ENCODE results near the gene PHTF1. TPM values are rescaled to one million over a fixed set of nuclear protein-coding genes. Genes with fewer than 3 reads are reported as not detected.
"Not testable (repeated sequence)": the region's sequence is repeated elsewhere in the genome, so short reads cannot be mapped to it uniquely, and the experiment has no call there.

Gene PHTF1
- total and polyA plus RNA-seq, 2 donors, result 8.3 to 27.2 TPM

- Histone ChIP-seq H3K27ac (ENCODE audit: low read depth) (no peak overlapping the region), H3K4me3 (ENCODE audit: low read depth, low read length) (no peak overlapping the region), H3K36me3 (ENCODE audit: insufficient read depth) (no peaks in the 10 kb centered on the region), H3K4me1 (ENCODE audit: insufficient read depth) (no peaks in the 10 kb centered on the region)
- 96% methylated on average over 2 of the region's 2 CpGs for WGBS
- no peak for DNase-seq (ENCODE audit: extremely low spot score)
These were observed 24.8 kb downstream of the PHTF1 start for GRCh38 chr1:113734357-113735055.

DNA sequence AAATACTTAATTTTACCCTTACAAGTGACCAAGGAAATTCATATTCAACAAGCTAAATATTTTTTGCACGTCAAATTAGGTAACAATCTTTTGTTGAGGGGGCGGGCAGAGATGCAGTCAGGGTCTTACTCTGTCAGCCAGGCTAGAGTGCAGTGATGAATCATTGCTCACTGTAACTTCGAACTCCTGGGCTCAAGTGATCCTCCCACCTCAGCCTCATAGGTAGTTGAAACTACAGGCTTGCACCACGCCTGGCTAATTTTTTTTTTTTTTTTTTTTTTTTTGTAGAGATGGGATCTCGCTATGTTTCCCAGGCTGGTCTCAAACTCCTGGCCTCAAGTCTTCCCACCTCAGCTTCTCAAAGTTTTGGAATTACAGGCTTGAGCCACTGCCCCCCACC, 26.5 kb downstream of the PHTF1 start:
- 91% methylated on average over 5 of the region's 5 CpGs for WGBS
- no peak overlapping the region for H3K27ac ChIP-seq (ENCODE audit: low read depth)

DNA sequence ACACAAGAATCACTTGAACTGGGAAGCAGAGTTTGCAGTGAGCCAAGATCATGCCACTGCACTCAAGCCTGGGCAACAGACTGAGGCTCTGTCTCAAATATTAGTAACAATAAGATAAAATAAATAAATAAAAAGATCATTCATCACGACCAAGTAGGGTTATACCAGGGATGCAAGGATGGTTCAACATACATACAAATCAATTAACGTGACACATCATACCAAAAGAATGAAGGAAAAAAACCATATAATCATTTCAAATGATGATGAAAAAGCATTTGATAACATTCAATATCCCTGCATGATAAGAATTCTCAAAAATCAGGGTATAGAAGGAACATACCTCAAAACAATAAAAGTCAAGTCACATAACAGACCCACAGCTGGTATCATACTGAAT, 38.3 kb downstream of the PHTF1 start:
- no peak overlapping the region for H3K4me3 ChIP-seq (ENCODE audit: low read depth, low read length)
- no peaks in the 10 kb centered on the region for H3K4me1 ChIP-seq (ENCODE audit: insufficient read depth)
- no peak for DNase-seq (ENCODE audit: extremely low spot score)
- H3K27ac ChIP-seq (ENCODE audit: low read depth), result no peak overlapping the region
- peaks cover 2% of the 10 kb centered on the region for H3K36me3 ChIP-seq (ENCODE audit: insufficient read depth)
- whole genome bisulfite sequencing, result 98% methylated on average over 2 of the region's 2 CpGs

More for the DNA sequence above, 26.5 kb downstream of the PHTF1 start:
- H3K4me3 ChIP-seq (ENCODE audit: low read depth, low read length), result no peak overlapping the region
- H3K4me1 ChIP-seq (ENCODE audit: insufficient read depth), result no peaks in the 10 kb centered on the region
- no peaks in the 10 kb centered on the region for H3K36me3 ChIP-seq (ENCODE audit: insufficient read depth)
- DNase-seq (ENCODE audit: extremely low spot score), result no peak

DNA sequence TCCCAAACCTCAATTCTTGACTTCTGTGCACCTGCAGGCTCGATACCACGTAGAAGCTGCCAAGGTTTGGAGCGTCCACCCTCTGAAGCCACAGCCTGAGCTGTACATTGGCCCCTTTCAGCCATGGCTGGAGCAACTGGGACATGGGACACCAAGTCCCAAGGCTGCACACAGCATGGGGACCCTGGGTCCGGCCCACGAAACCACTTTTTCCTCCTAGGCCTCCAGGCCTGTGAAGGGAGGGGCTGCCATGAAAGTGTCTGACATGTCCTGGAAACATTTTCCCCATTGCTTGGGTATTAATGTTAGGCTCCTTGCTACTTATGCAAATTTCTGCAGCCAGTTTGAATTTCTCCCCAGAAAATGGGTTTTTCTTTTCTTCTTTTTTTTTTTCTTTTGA, 40.7 kb downstream of the PHTF1 start:
- WGBS, result 98% methylated on average over 5 of the region's 5 CpGs
- H3K36me3 ChIP-seq (ENCODE audit: insufficient read depth); H3K4me1 ChIP-seq (ENCODE audit: insufficient read depth); DNase-seq (ENCODE audit: extremely low spot score); H3K4me3 ChIP-seq (ENCODE audit: low read depth, low read length); H3K27ac ChIP-seq (ENCODE audit: low read depth): not testable (repeated sequence)

GRCh38 chr1:113717506-113717905, 41.8 kb downstream of the PHTF1 start:
- not testable (repeated sequence) for DNase-seq (ENCODE audit: extremely low spot score); H3K4me3 ChIP-seq (ENCODE audit: low read depth, low read length); H3K27ac ChIP-seq (ENCODE audit: low read depth); H3K4me1 ChIP-seq (ENCODE audit: insufficient read depth); H3K36me3 ChIP-seq (ENCODE audit: insufficient read depth)
- WGBS, result 96% methylated on average over 6 of the region's 6 CpGs

DNA sequence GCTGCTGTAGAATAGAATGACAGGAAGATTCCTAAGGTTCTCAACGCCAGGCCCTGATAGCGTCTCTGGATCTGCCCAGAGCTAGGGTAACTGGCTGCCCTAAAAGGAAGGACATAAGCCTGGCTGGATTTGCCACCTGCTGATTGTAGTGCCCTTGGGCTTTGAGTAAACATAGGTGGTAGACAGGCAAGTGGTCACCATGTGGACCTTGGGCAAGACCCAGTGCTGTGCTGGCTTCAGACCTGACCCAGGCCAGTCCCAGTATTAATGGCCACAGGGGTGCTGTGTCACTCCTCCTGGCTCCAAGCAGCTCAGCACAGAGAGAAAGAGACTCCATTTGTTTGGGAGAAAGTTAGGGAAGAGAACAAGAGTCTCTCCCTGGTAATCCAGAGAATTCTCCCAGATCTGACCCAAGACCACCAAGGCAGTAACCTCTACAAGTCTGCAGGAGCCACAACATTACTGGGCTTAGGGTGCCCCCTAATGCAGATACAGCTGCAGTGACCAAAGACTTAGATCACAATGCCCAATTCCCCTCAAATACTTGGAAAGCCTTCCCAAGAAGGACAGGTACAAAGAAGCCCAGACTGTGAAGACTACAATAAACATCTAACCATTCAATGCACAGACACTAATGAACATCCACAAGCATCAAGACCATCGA, 44.5 kb downstream of the PHTF1 start:
- Histone ChIP-seq H3K27ac (ENCODE audit: low read depth) (no peak overlapping the region), H3K36me3 (ENCODE audit: insufficient read depth) (peaks cover 4% of the 10 kb centered on the region), H3K4me3 (ENCODE audit: low read depth, low read length) (no peak overlapping the region), H3K4me1 (ENCODE audit: insufficient read depth) (no peaks in the 10 kb centered on the region)
- WGBS, result 95% methylated on average over 3 of the region's 3 CpGs
- no peak for DNase-seq (ENCODE audit: extremely low spot score)

DNA sequence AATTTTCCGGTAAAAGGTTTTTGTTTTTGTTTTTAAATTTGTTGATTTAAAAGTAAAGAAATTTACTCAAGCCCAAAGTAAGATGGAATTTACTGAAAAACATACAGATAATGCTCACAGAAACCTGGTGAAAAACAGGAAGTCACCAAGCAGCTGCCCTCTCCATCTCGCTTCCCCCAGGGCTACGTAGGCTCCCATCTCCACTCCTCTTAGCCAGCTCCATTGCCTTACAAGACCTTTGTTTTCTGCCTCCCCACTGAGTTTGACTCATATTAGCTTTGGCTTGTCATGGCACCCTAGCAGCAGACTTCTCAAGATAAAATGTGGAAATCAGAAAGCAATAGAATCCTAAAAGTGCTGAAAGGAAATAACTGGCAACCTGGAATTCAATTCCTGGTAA, 57.9 kb downstream of the PHTF1 start:
- DNase-seq (ENCODE audit: extremely low spot score), result no peak

DNA sequence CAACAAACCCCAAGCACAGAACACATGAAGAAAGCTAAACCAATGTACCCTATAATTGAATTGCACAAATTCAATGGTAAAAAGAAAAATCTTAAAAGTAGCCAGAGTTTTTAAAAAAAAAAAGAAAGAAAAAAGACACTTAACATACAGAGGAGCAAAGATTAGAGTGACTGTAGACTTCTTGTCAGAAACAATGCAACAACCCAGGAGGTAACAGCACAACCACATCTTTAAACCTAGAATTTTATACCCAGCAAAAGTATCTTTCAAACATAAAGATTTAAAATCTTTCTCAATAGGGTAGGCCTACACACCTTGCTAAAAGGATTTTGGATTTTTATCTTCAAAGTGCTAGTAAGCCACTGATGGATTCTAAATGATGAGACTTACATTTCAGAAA, 64.4 kb downstream of the PHTF1 start:
- Histone ChIP-seq H3K27ac (ENCODE audit: low read depth) (no peak overlapping the region), H3K4me1 (ENCODE audit: insufficient read depth) (no peaks in the 10 kb centered on the region), H3K36me3 (ENCODE audit: insufficient read depth) (no peaks in the 10 kb centered on the region), H3K4me3 (ENCODE audit: low read depth, low read length) (no peak overlapping the region)
- no peak for DNase-seq (ENCODE audit: extremely low spot score)

More for the DNA sequence above, 57.9 kb downstream of the PHTF1 start:
- no peak overlapping the region for H3K27ac ChIP-seq (ENCODE audit: low read depth)
- WGBS, result 91% methylated on average over 3 of the region's 3 CpGs
- no peak overlapping the region for H3K4me3 ChIP-seq (ENCODE audit: low read depth, low read length)
- no peaks in the 10 kb centered on the region for H3K36me3 ChIP-seq (ENCODE audit: insufficient read depth)
- no peaks in the 10 kb centered on the region for H3K4me1 ChIP-seq (ENCODE audit: insufficient read depth)

DNA sequence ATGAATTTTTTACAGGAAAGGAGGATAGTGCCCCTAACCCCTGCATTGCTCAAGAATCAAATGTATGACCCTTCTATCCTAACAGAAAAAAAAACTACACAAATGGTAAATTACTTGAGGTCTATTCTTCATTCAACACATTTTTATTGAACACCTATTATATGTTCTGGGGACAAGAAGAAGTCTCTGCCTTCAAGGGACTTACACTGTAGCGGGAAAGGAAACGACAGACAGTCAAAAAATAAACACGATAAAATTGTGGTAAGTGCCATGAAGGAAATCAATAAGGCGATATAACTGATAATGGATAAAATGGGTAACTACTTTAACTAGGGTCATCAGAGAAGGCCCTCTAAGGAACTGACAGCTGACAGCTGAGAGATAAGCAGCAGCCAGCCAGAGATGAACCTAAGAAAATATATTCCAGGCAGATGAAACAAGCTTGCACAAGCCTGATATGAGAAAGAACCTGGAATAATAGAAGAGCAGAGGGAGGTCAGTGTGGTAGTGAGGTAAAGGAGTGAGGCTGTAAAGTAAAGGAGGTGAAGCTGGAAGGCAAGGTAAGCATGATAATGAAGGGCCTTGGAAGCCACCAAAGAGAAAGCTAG, 66.4 kb downstream of the PHTF1 start:
- WGBS, result 94% methylated on average over 4 of the region's 4 CpGs
- Histone ChIP-seq H3K36me3 (ENCODE audit: insufficient read depth) (no peaks in the 10 kb centered on the region), H3K4me3 (ENCODE audit: low read depth, low read length) (no peak overlapping the region)

GRCh38 chr1:113692342-113692741, 66.9 kb downstream of the PHTF1 start:
- WGBS, result 88% methylated on average over 2 of the region's 2 CpGs
- Histone ChIP-seq H3K27ac (ENCODE audit: low read depth) (no peak overlapping the region), H3K36me3 (ENCODE audit: insufficient read depth) (no peaks in the 10 kb centered on the region), H3K4me3 (ENCODE audit: low read depth, low read length) (no peak overlapping the region), H3K4me1 (ENCODE audit: insufficient read depth) (no peaks in the 10 kb centered on the region)
- no peak for DNase-seq (ENCODE audit: extremely low spot score)

More for the DNA sequence above, 66.4 kb downstream of the PHTF1 start:
- no peak overlapping the region for H3K27ac ChIP-seq (ENCODE audit: low read depth)
- no peak for DNase-seq (ENCODE audit: extremely low spot score)
- no peaks in the 10 kb centered on the region for H3K4me1 ChIP-seq (ENCODE audit: insufficient read depth)

DNA sequence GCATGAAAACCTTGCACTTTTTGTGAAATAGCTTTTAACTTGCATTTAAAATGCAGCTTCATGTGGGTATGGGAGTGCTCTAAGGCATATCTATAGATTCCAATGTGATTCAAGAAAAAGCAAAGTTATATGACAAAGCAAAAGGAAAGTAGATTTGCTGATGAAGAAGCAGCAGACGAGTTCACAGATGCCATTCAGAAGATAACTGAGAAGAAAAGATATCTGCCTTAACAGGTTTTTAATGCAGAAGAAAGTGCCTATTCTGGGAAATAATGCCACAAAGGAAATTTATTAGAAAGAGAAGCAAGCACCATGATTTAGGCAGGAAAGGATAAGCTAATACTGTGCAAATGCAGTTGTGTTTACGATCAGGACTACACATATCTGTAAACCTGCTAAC, 68.1 kb downstream of the PHTF1 start:
- DNase-seq (ENCODE audit: extremely low spot score), result no peak
- no peaks in the 10 kb centered on the region for H3K4me1 ChIP-seq (ENCODE audit: insufficient read depth)
- 91% methylated on average over 2 of the region's 2 CpGs for WGBS
- no peak overlapping the region for H3K27ac ChIP-seq (ENCODE audit: low read depth)
- no peaks in the 10 kb centered on the region for H3K36me3 ChIP-seq (ENCODE audit: insufficient read depth)
- H3K4me3 ChIP-seq (ENCODE audit: low read depth, low read length), result no peak overlapping the region

GRCh38 chr1:113686891-113687618, 72.2 kb downstream of the PHTF1 start:
- Histone ChIP-seq H3K27ac (ENCODE audit: low read depth) (no peak overlapping the region), H3K4me1 (ENCODE audit: insufficient read depth) (no peaks in the 10 kb centered on the region), H3K36me3 (ENCODE audit: insufficient read depth) (no peaks in the 10 kb centered on the region), H3K4me3 (ENCODE audit: low read depth, low read length) (no peak overlapping the region)
- 74% methylated on average over 3 of the region's 3 CpGs for WGBS
- DNase-seq (ENCODE audit: extremely low spot score), result no peak

GRCh38 chr1:113684153-113684541, 75.1 kb downstream of the PHTF1 start:
- Histone ChIP-seq H3K36me3 (ENCODE audit: insufficient read depth) (no peaks in the 10 kb centered on the region), H3K27ac (ENCODE audit: low read depth) (no peak overlapping the region), H3K4me1 (ENCODE audit: insufficient read depth) (no peaks in the 10 kb centered on the region), H3K4me3 (ENCODE audit: low read depth, low read length) (no peak overlapping the region)
- WGBS, result 27% methylated on average over 6 of the region's 6 CpGs
- DNase-seq (ENCODE audit: extremely low spot score), result peak; percentile 21

All from urinary bladder (tissue), 4 donors.